B cell (primary cell): ENCODE measurements around the gene CPNE4.

Source experiments
- CTCF ChIP-seq: fragments of 200-600 bp; IDR thresholded peaks from one replicate; pipeline ENCODE4 v1.8.0; 2022; ENCODE audit warnings: antibody characterized with exemption, mild to moderate bottlenecking
- EZH2 ChIP-seq: IDR thresholded peaks from 2 replicates; pipeline ENCODE4 v1.6.1; 2012; ENCODE audit warnings: borderline replicate concordance, low read depth, mild to moderate bottlenecking, moderate library complexity, low read length; ENCODE audit not compliant: insufficient read depth, poor library complexity, severe bottlenecking

- TF ChIP-seq CTCF (no peak), EZH2 (no peak)
These were observed 1.3 kb downstream of the CPNE4 start for GRCh38 chr3:132033471-132033870.
